ENCODE results near the gene ATRIP. TPM values are rescaled to one million over a fixed set of nuclear protein-coding genes. Genes with fewer than 3 reads are reported as not detected.
A peak's percentile ranks its signal among the peaks of the same experiment; 100 is the strongest.

ATRIP gene
- total and polyA plus RNA-seq, 4 donors = 1.7 to 4.6 (median 2.9) TPM

DNA sequence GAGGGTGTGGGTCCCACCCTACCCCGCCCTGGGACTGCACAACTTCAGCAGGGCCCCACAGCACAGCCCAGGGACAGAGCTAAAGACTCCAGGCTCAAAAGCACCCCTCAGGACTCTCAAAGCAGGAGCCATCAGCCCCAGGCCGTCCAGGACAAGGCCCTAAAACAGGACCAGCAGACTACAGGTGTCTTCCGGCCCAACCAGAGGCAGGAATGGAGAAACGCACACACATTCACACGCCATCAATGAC, 26.1 kb downstream of the ATRIP start:
- TF ChIP-seq GABPA (IDR thresholded peaks at IDR 0.05 in 1 of 2, conservative IDR thresholded peaks at IDR 0.05 in 1 of 2) = no peak
- TF ChIP-seq FOXA2 (IDR thresholded peaks at IDR 0.05) = no peak
- no peak for TF ChIP-seq RAD21 (IDR thresholded peaks at IDR 0.05)
- TF ChIP-seq, protein P1, sequence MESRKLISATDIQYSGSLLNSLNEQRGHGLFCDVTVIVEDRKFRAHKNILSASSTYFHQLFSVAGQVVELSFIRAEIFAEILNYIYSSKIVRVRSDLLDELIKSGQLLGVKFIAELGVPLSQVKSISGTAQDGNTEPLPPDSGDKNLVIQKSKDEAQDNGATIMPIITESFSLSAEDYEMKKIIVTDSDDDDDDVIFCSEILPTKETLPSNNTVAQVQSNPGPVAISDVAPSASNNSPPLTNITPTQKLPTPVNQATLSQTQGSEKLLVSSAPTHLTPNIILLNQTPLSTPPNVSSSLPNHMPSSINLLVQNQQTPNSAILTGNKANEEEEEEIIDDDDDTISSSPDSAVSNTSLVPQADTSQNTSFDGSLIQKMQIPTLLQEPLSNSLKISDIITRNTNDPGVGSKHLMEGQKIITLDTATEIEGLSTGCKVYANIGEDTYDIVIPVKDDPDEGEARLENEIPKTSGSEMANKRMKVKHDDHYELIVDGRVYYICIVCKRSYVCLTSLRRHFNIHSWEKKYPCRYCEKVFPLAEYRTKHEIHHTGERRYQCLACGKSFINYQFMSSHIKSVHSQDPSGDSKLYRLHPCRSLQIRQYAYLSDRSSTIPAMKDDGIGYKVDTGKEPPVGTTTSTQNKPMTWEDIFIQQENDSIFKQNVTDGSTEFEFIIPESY (IDR thresholded peaks at IDR 0.05) = no peak
- TF ChIP-seq, protein P2, sequence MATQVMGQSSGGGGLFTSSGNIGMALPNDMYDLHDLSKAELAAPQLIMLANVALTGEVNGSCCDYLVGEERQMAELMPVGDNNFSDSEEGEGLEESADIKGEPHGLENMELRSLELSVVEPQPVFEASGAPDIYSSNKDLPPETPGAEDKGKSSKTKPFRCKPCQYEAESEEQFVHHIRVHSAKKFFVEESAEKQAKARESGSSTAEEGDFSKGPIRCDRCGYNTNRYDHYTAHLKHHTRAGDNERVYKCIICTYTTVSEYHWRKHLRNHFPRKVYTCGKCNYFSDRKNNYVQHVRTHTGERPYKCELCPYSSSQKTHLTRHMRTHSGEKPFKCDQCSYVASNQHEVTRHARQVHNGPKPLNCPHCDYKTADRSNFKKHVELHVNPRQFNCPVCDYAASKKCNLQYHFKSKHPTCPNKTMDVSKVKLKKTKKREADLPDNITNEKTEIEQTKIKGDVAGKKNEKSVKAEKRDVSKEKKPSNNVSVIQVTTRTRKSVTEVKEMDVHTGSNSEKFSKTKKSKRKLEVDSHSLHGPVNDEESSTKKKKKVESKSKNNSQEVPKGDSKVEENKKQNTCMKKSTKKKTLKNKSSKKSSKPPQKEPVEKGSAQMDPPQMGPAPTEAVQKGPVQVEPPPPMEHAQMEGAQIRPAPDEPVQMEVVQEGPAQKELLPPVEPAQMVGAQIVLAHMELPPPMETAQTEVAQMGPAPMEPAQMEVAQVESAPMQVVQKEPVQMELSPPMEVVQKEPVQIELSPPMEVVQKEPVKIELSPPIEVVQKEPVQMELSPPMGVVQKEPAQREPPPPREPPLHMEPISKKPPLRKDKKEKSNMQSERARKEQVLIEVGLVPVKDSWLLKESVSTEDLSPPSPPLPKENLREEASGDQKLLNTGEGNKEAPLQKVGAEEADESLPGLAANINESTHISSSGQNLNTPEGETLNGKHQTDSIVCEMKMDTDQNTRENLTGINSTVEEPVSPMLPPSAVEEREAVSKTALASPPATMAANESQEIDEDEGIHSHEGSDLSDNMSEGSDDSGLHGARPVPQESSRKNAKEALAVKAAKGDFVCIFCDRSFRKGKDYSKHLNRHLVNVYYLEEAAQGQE (IDR thresholded peaks at IDR 0.05) = no peak
- TF ChIP-seq EGR1 (IDR thresholded peaks at IDR 0.05; ENCODE audit: low read depth in 2 of 2) = no peak
- no peak for TF ChIP-seq CTCF (IDR thresholded peaks at IDR 0.05; ENCODE audit: low read depth, low read length, missing input control)
- no peak for TF ChIP-seq MAX (IDR thresholded peaks at IDR 0.05)
- TF ChIP-seq NR2F2 (IDR thresholded peaks at IDR 0.05) = no peak
- TF ChIP-seq YY1 (IDR thresholded peaks at IDR 0.05) = no peak
- no peak for TF ChIP-seq SP1 (IDR thresholded peaks at IDR 0.05)
- no peak for TF ChIP-seq JUND (IDR thresholded peaks at IDR 0.05)
- no peak for TF ChIP-seq TAF1 (conservative IDR thresholded peaks at IDR 0.05)
- no peak for TF ChIP-seq HNF4G (IDR thresholded peaks at IDR 0.05)
- TF ChIP-seq RXRA (IDR thresholded peaks at IDR 0.05) = no peak
- no peak for TF ChIP-seq HNF4A (conservative IDR thresholded peaks at IDR 0.05)
- peaks cover 23 to 47% (median 43%) of the 10 kb centered on the region in 4 donors for H3K4me1 ChIP-seq (ENCODE audit: control insufficient read depth in 4 of 4, insufficient read depth in 4 of 4, low read length in 3 of 4)
- peak overlapping the region; percentile 65 to 97 for H3K9ac ChIP-seq (ENCODE audit: low read depth in 1 of 2, low read length in 2 of 2)
- WGBS = 1% methylated on average over 5 of the region's 5 CpGs
- H3K27ac ChIP-seq (ENCODE audit: low read depth in 1 of 2, low read length in 2 of 2) = peak overlapping the region; percentile 92 to 98
- no peaks in the 10 kb centered on the region for H3K9me3 ChIP-seq (ENCODE audit: control insufficient read depth in 4 of 4, low read length in 3 of 4)
- H3K36me3 ChIP-seq (ENCODE audit: control insufficient read depth in 4 of 4, insufficient read depth in 3 of 4, low read depth in 1 of 4, low read length in 3 of 4) = peaks cover 0 to 5% (median 0%) of the 10 kb centered on the region in 4 donors
- no peak for DNase-seq (ENCODE audit: low spot score)
- no peaks in the 10 kb centered on the region for H3K27me3 ChIP-seq (ENCODE audit: control insufficient read depth in 4 of 4, insufficient read depth in 4 of 4, low read length in 3 of 4)
- peak overlapping the region; percentile 66 to 89 (median 88) for H3K4me3 ChIP-seq (ENCODE audit: low read depth in 1 of 3, low read length in 3 of 3)

- H3K27ac ChIP-seq (ENCODE audit: low read depth in 1 of 2, low read length in 2 of 2) = peak overlapping the region; percentile 92 to 98
- H3K9me3 ChIP-seq (ENCODE audit: control insufficient read depth in 4 of 4, low read length in 3 of 4) = no peaks in the 10 kb centered on the region
- peak; percentile 94 for DNase-seq (ENCODE audit: low spot score)
- peak overlapping the region; percentile 66 to 89 (median 88) for H3K4me3 ChIP-seq (ENCODE audit: low read depth in 1 of 3, low read length in 3 of 3)
- no peaks in the 10 kb centered on the region for H3K27me3 ChIP-seq (ENCODE audit: control insufficient read depth in 4 of 4, insufficient read depth in 4 of 4, low read length in 3 of 4)
- peaks cover 20 to 43% (median 38%) of the 10 kb centered on the region in 4 donors for H3K4me1 ChIP-seq (ENCODE audit: control insufficient read depth in 4 of 4, insufficient read depth in 4 of 4, low read length in 3 of 4)
- WGBS = 3% methylated on average over 17 of the region's 17 CpGs
- peak overlapping the region; percentile 65 to 97 for H3K9ac ChIP-seq (ENCODE audit: low read depth in 1 of 2, low read length in 2 of 2)
- peaks cover 0 to 5% (median 0%) of the 10 kb centered on the region in 4 donors for H3K36me3 ChIP-seq (ENCODE audit: control insufficient read depth in 4 of 4, insufficient read depth in 3 of 4, low read depth in 1 of 4, low read length in 3 of 4)
- peak; percentile 41 for TF ChIP-seq MAX (IDR thresholded peaks at IDR 0.05)
- peak; percentile 97 for TF ChIP-seq SP1 (IDR thresholded peaks at IDR 0.05)
- TF ChIP-seq NR2F2 (IDR thresholded peaks at IDR 0.05) = peak; percentile 53
- no peak for TF ChIP-seq FOXA1 (IDR thresholded peaks at IDR 0.05)
- TF ChIP-seq CTCF (IDR thresholded peaks at IDR 0.05; ENCODE audit: low read depth, low read length, missing input control) = no peak
- peak; percentile 58 to 66 for TF ChIP-seq RXRA (IDR thresholded peaks at IDR 0.05)
- TF ChIP-seq, protein P1 (IDR thresholded peaks at IDR 0.05) = peak; percentile 39
- TF ChIP-seq, protein P3, sequence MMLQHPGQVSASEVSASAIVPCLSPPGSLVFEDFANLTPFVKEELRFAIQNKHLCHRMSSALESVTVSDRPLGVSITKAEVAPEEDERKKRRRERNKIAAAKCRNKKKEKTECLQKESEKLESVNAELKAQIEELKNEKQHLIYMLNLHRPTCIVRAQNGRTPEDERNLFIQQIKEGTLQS (IDR thresholded peaks at IDR 0.05) = peak; percentile 55
- no peak for TF ChIP-seq FOXA2 (IDR thresholded peaks at IDR 0.05)
- TF ChIP-seq EGR1 (IDR thresholded peaks at IDR 0.05; ENCODE audit: low read depth in 2 of 2) = no peak
- peak; percentile 92 to 96 for TF ChIP-seq JUND (IDR thresholded peaks at IDR 0.05)
- TF ChIP-seq YY1 (IDR thresholded peaks at IDR 0.05) = peak; percentile 66
Measured at GRCh38 chr3:48472923-48473616, 26.5 kb downstream of the ATRIP start.

Data from liver (tissue), 9 donors.